Measurements from ENCODE around the gene STIM2. TPM values are rescaled to one million over a fixed set of nuclear protein-coding genes. Genes with fewer than 3 reads are reported as not detected.
A peak's percentile ranks its signal among the peaks of the same experiment; 100 is the strongest.
"Not testable (repeated sequence)": the region's sequence is repeated elsewhere in the genome, so short reads cannot be mapped to it uniquely, and the experiment has no call there.

The STIM2 gene
- total RNA-seq, 2 donors from 2014 or later = 20.7 to 30.3 TPM

DNA sequence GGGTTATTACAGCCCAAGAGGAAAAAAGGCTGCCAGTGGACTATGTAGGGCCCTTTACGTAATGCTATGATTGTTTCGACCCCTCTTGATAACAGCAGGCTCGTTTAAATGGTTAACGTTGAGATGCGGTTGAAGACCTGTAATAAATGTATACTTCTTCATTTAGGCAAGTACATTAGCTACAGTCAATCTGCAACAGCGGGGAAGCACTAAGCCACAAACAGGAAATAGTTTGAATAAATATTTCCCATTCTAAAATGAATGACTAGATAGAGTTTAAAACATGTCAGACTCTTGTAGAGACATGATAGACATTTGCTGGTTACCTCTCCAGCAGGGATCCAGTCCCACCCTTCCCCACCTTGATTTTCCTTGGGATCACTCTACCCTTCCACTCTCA lies 38.1 kb upstream of the STIM2 start:
- no peak overlapping the region for H3K4me3 ChIP-seq
- no peak overlapping the region for H3K9ac ChIP-seq (ENCODE audit: low read depth in 2 of 2, low read length in 2 of 2)
- TF ChIP-seq, protein P1, sequence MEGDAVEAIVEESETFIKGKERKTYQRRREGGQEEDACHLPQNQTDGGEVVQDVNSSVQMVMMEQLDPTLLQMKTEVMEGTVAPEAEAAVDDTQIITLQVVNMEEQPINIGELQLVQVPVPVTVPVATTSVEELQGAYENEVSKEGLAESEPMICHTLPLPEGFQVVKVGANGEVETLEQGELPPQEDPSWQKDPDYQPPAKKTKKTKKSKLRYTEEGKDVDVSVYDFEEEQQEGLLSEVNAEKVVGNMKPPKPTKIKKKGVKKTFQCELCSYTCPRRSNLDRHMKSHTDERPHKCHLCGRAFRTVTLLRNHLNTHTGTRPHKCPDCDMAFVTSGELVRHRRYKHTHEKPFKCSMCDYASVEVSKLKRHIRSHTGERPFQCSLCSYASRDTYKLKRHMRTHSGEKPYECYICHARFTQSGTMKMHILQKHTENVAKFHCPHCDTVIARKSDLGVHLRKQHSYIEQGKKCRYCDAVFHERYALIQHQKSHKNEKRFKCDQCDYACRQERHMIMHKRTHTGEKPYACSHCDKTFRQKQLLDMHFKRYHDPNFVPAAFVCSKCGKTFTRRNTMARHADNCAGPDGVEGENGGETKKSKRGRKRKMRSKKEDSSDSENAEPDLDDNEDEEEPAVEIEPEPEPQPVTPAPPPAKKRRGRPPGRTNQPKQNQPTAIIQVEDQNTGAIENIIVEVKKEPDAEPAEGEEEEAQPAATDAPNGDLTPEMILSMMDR (IDR thresholded peaks at IDR 0.05) = no peak
- peaks cover 9% of the 10 kb centered on the region for H3K4me1 ChIP-seq
- no peaks in the 10 kb centered on the region for H3K9me3 ChIP-seq
- no peak for DNase-seq
- intact Hi-C loops (cut with DNase I) = no loop called here
- no peaks in the 10 kb centered on the region for H3K27me3 ChIP-seq
- peak overlapping the region; percentile 37 for H3K27ac ChIP-seq
- no peaks in the 10 kb centered on the region for H3K36me3 ChIP-seq

DNA sequence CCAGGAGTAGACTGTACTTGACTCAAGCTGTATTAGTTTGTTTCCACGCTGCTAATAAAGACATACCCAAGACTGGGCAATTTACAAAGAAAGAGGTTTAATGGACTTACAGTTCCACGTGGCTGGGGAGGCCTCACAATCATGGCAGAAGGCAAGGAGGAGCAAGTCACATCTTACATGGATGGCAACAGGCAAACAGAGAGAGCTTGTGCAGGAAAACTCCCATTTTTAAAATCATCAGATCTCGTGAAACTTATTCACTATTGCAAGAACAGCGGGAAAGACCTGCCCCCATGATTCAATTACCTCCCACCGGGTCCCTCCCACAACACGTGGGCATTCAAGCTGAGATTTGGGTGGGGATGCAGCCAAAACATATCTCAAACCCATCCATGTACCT lies 37.7 kb upstream of the STIM2 start:
- H3K9me3 ChIP-seq; H3K4me1 ChIP-seq; H3K9ac ChIP-seq (ENCODE audit: low read depth in 2 of 2, low read length in 2 of 2); H3K4me3 ChIP-seq; intact Hi-C loops (cut with DNase I); H3K36me3 ChIP-seq; DNase-seq; H3K27me3 ChIP-seq: not testable (repeated sequence)
- H3K27ac ChIP-seq = peak overlapping the region; percentile 37

DNA sequence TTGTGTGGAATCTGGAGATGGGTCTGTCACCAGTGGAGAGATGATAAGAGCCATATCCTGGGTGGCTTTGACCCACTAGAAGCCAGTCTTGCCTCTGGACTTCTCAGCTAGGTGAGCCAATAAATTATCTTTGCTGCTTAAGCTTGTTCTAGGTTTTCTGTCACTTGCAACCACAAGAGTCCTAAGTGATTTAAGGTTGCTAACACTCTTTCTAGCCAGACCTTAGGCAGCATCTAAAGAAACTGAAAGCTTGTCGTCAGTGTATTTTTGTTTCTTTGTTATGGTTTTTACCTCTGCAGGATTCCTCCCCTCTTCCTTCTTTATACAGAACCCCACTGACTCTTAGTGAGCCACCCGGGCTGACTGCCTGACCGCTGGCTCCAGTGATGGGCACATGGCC lies 37.1 kb upstream of the STIM2 start:
- H3K9me3 ChIP-seq = no peaks in the 10 kb centered on the region
- no peak overlapping the region for H3K27ac ChIP-seq
- TF ChIP-seq, protein P1 (IDR thresholded peaks at IDR 0.05) = no peak
- no peak overlapping the region for H3K4me3 ChIP-seq
- no peak overlapping the region for H3K9ac ChIP-seq (ENCODE audit: low read depth in 2 of 2, low read length in 2 of 2)
- peaks cover 9% of the 10 kb centered on the region for H3K4me1 ChIP-seq
- DNase-seq = no peak
- H3K27me3 ChIP-seq = no peaks in the 10 kb centered on the region
- intact Hi-C loops (cut with DNase I) = no loop called here
- H3K36me3 ChIP-seq = no peaks in the 10 kb centered on the region

DNA sequence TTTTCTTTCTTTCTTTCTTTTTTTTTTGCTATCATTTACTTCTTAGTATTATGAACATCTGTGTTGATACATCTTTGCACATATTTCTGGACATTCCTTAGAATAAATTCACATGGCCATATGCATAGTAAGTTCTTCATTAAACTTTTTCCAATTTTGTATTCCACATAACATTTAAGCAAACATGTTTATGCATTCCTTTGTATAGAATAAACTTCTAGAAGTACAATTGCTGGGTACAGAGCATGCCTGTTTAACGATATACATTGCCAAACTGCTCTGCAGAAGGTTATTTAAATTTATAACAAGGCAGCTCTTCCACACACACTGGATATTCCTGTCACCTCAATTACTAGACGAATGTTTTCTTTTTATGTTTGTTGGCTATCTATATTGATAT lies 36.0 kb upstream of the STIM2 start:
- intact Hi-C loops (cut with DNase I) = no loop called here
- H3K36me3 ChIP-seq = no peaks in the 10 kb centered on the region
- no peak overlapping the region for H3K27ac ChIP-seq
- no peak for DNase-seq
- no peak overlapping the region for H3K9ac ChIP-seq (ENCODE audit: low read depth in 2 of 2, low read length in 2 of 2)
- no peak overlapping the region for H3K4me3 ChIP-seq
- peaks cover 9% of the 10 kb centered on the region for H3K4me1 ChIP-seq
- TF ChIP-seq, protein P1 (IDR thresholded peaks at IDR 0.05) = no peak
- H3K27me3 ChIP-seq = no peaks in the 10 kb centered on the region
- H3K9me3 ChIP-seq = no peaks in the 10 kb centered on the region

DNA sequence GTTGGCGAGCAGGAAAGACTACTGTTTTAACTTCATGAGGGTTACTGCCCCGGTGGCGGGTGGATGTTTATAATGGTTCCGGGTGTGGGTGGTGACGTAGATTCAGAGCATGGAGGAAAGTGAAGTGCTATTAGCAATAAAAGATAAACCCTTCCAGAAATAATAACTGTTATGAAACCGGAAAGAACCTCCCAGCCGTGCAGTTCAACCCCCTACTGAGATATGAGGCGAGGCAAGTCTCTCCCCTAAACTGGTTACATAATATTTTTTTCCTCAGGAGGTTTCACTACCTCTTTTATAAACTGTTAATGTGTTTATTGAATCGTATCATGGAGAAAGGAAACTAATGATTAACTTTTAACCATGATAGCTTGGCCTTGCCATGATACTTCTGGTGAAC lies 33.9 kb upstream of the STIM2 start:
- TF ChIP-seq, protein P1 (IDR thresholded peaks at IDR 0.05) = no peak
- no peaks in the 10 kb centered on the region for H3K9me3 ChIP-seq
- no peaks in the 10 kb centered on the region for H3K36me3 ChIP-seq
- no peaks in the 10 kb centered on the region for H3K27me3 ChIP-seq
- intact Hi-C loops (cut with DNase I) = no loop called here
- H3K4me3 ChIP-seq = no peak overlapping the region
- H3K4me1 ChIP-seq = peaks cover 5% of the 10 kb centered on the region
- DNase-seq = peak; percentile 66
- no peak overlapping the region for H3K9ac ChIP-seq (ENCODE audit: low read depth in 2 of 2, low read length in 2 of 2)
- H3K27ac ChIP-seq = no peak overlapping the region

DNA sequence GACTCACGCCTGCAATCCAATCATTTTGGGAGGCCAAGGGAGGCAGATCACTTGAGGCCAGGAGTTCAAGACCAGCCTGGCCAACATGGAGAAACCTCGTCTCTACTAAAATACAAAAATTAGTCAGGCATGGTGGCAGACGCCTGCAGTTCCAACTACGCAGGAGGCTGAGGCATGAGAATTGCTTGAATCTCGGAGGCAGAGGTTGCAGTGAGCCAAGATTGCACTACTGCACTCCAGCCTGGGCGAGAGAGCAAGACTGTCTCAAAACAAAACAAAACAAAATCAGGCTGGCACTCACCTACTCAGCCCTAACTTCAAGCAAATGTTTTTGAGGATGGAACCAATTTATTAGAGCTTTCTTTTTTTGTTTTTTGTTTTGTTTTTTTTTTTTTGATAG lies 33.3 kb upstream of the STIM2 start:
- not testable (repeated sequence) for H3K9me3 ChIP-seq, H3K27ac ChIP-seq, H3K27me3 ChIP-seq

DNA sequence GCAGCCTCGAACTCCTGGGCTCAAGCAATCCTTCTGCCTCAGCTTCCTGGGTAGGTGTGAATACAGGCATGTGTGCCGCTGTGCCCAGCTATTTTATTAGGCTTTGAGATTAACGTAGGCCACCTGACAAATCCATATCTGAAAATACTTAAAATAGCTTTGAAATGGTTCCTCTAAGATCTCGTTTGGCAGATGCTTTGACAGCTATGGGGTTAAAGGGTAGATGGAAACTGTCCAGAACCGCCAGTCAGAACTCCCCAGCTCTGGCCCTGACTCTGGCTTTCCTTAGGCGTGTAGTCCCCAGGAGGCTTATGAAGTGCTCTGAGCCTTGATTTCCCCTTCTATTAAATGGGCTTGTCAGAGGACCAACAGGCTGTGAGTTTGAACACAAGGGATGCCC lies 32.8 kb upstream of the STIM2 start:
- no peak overlapping the region for H3K4me3 ChIP-seq
- H3K9me3 ChIP-seq = no peaks in the 10 kb centered on the region
- H3K36me3 ChIP-seq = no peaks in the 10 kb centered on the region
- intact Hi-C loops (cut with DNase I) = no loop called here
- H3K27ac ChIP-seq = no peak overlapping the region
- H3K4me1 ChIP-seq = no peaks in the 10 kb centered on the region
- H3K27me3 ChIP-seq = no peaks in the 10 kb centered on the region
- DNase-seq = no peak
- H3K9ac ChIP-seq (ENCODE audit: low read depth in 2 of 2, low read length in 2 of 2) = no peak overlapping the region
- TF ChIP-seq, protein P1 (IDR thresholded peaks at IDR 0.05) = no peak

More for the DNA sequence above, 33.3 kb upstream of the STIM2 start:
- H3K4me1 ChIP-seq; DNase-seq; H3K4me3 ChIP-seq; H3K9ac ChIP-seq (ENCODE audit: low read depth in 2 of 2, low read length in 2 of 2); intact Hi-C loops (cut with DNase I); H3K36me3 ChIP-seq: not testable (repeated sequence)

All from colonic mucosa (tissue), 4 donors.